WERI-Rb-1 (cell line): ENCODE results near the gene RGL3.
A peak's percentile ranks its signal among the peaks of the same experiment; 100 is the strongest.

Experiments
- DNase-seq: peaks from one replicate; pipeline ENCODE4 v3.0.0-alpha.2; 2020
- H3K27ac ChIP-seq: fragments of 250-450 bp; sonication (Bioruptor Pico); 2 replicates; pipeline ENCODE4 v1.5.1; 2020; ENCODE audit warnings: mild to moderate bottlenecking, moderate library complexity
- H3K27me3 ChIP-seq: fragments of 250-450 bp; sonication (Bioruptor Pico); 2 replicates; pipeline ENCODE4 v1.5.1; 2021; ENCODE audit warnings: mild to moderate bottlenecking, low read depth, moderate library complexity; ENCODE audit not compliant: insufficient read depth, severe bottlenecking
- H3K36me3 ChIP-seq: fragments of 250-450 bp; sonication (Bioruptor Pico); 2 replicates; pipeline ENCODE4 v1.5.1; 2020; ENCODE audit warnings: mild to moderate bottlenecking, moderate library complexity
- H3K4me3 ChIP-seq: 2 replicates; pipeline ENCODE4 v1.5.1; 2011; ENCODE audit warnings: low read depth, mild to moderate bottlenecking, control low read depth, low read length
- H3K9me3 ChIP-seq: fragments of 250-450 bp; sonication (Bioruptor Pico); 2 replicates; pipeline ENCODE4 v1.5.1; 2021; ENCODE audit warnings: mild to moderate bottlenecking, moderate library complexity; ENCODE audit not compliant: severe bottlenecking
- CTCF ChIP-seq: IDR thresholded peaks from 2 replicates; pipeline ENCODE4 v1.5.1; 2011; ENCODE audit warnings: low read depth, mild to moderate bottlenecking, control low read depth, inconsistent platforms, low read length

The RGL3 gene

DNA sequence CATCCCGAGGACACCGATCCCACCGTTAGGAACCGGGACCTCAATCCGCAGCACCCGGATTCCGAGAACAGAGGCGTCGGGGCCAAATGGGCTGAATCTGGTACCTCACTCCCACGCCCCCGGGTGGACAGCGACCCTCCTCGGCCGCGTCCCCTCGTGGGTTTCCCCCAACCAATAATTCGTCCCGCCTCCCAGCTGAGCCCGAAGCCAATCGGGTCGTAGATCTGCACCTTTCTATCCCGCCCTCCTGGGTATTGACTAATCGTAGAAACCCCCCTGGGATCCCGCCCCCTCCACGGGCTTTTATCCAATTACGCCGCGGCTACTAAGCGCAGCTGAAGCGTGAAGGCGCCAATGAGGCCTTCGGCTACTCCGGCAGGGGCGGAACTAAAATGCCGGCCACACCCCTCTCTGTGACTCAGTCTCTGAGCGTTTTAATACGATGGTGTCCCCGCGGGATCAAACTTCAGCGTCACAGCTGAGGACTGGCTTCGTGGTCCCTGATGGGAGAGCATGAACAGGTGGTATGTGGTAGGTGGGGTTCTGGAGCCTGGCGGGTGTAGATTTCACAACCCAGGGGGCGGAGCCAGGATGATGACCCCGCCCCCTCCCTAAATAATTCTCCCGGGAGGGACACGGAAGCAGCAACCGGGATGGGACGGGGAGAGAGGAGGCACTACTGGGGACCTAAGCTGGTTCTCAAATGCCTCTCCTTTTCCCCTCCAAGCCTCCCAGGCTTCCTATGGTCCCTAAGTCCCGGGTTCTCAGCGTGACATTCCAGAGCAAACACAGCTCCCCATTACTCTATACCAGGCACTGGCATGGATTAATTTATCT lies 72.8 kb downstream of the RGL3 start, which contains the start of the genes CCDC159 and TMEM205:
TSS of gene CCDC159 (plus strand) at position 416 of the 837 bp plus-strand sequence. CDS start at position 504, 88 bp downstream.
TSS of gene TMEM205 (minus strand) at position 165 of the 837 bp plus-strand sequence. CDS start 649 bp downstream, outside the sequence.
- peak within 1 kb of the TSS; percentile 77 for H3K27ac ChIP-seq
- H3K36me3 ChIP-seq: peaks cover 9% of the 10 kb centered on the region
- peak; percentile 41; the same call in 1 of the 2 replicates for TF ChIP-seq CTCF
- peak; percentile 99 for DNase-seq
- H3K4me3 ChIP-seq: peak within 1 kb of the TSS; percentile 86
- peaks cover 13% of the 10 kb centered on the region for H3K9me3 ChIP-seq
- H3K27me3 ChIP-seq: no peaks in the 10 kb centered on the region

- DNase-seq: no peak
- H3K9me3 ChIP-seq: peaks cover 13% of the 10 kb centered on the region
- no peaks in the 10 kb centered on the region for H3K27me3 ChIP-seq
- TF ChIP-seq CTCF: no peak
- H3K4me3 ChIP-seq: peak overlapping the region; percentile 86
- peaks cover 12% of the 10 kb centered on the region for H3K36me3 ChIP-seq
- peak overlapping the region; percentile 60 for H3K27ac ChIP-seq
These were observed 73.9 kb downstream of the RGL3 start for GRCh38 chr19:11345122-11345803.
